HG03097 (cell line): ENCODE results near the gene KRTAP19-1.

Experiments
- ATAC-seq: cut with Tn5 transposase; IDR thresholded peaks from one replicate; pipeline ENCODE4 v1.9.1; 2021; ENCODE audit not compliant: unreplicated experiment, low FRiP score

KRTAP19-1 gene

GRCh38 chr21:30434033-30434631 lies 46.0 kb downstream of the KRTAP19-1 start:
- no peak for ATAC-seq

GRCh38 chr21:30430170-30430655 lies 50.0 kb downstream of the KRTAP19-1 start, which contains the start of gene KRTAP13-4:
Gene KRTAP13-4, plus strand, starts transcription at chr21:30430220. Its CDS starts 56 bp downstream, at chr21:30430276.
- no peak for ATAC-seq
